ENCODE measurements around the gene SLN.

- TF ChIP-seq ZNF274 (IDR thresholded peaks at IDR 0.05; ENCODE audit: low read depth, low read length) (no peak), YY1 (IDR thresholded peaks at IDR 0.05; ENCODE audit: insufficient read depth, insufficient read length) (no peak), SUZ12 (IDR thresholded peaks at IDR 0.05; ENCODE audit: extremely low read depth, insufficient read depth, insufficient read length) (no peak)
Observed at GRCh38 chr11:107677924-107678631, 33.8 kb downstream of the SLN start.

Data from NT2/D1 (cell line).